Endothelial cell of umbilical vein (primary cell): ENCODE data around the gene CYP1B1. TPM values are rescaled to one million over a fixed set of nuclear protein-coding genes. Genes with fewer than 3 reads are reported as not detected.

Experiments used
- BruUV-seq: library from RNA; stranded (reverse); fragments of 400-500 nt; replicated peaks from 2 replicates; lab custom pipeline; 2021; lab: Mats Ljungman, UMichigan
- CTCF ChIA-PET: fragments of 300-600, 350-600 bp; sonication (Branson Sonifier 250); formaldehyde crosslinking; loops from one replicate; lab custom pipeline; 2021; ENCODE audit warnings: antibody characterized with exemption, inconsistent platforms; lab: Charles Lee
- POLR2A ChIA-PET: fragments of 300-600, 350-600 bp; sonication (Branson Sonifier 250); formaldehyde crosslinking; loops from one replicate; lab custom pipeline; 2021; ENCODE audit warnings: antibody characterized with exemption, inconsistent platforms; lab: Charles Lee
- DNase-seq: peaks from one replicate; pipeline ENCODE4 v3.0.0-alpha.2; 2011; ENCODE audit warnings: low read depth, low spot score
- FAIRE-seq: peaks from 2 replicates; lab custom pipeline; 2011; peaks lifted over from hg19 to GRCh38; lab: Jason Lieb, UNC
- H2AFZ ChIP-seq: 2 replicates; pipeline ENCODE4 v1.6.0; 2012; ENCODE audit warnings: low read depth, low read length, control low read depth, inconsistent platforms
- H3K27ac ChIP-seq: 2 replicates; pipeline ENCODE4 v1.5.1; 2011; ENCODE audit warnings: low read depth, mild to moderate bottlenecking, control low read depth, low read length, moderate library complexity; ENCODE audit not compliant: insufficient read depth
- H3K27me3 ChIP-seq, 2 experiments: 2 replicates each; pipeline versions ENCODE4 v1.6.0 to v1.6.1; 2011; ENCODE audit warnings: low read length in 2 of 2, mixed read lengths in 1 of 2; ENCODE audit not compliant: control insufficient read depth in 2 of 2, insufficient read depth in 2 of 2
- H3K36me3 ChIP-seq, 2 experiments: 2 replicates in 1 of 2; 3 replicates in 1 of 2; pipeline ENCODE4 v1.5.1; 2011; ENCODE audit warnings: low read length in 2 of 2, mild to moderate bottlenecking in 1 of 2, moderate library complexity in 1 of 2; ENCODE audit not compliant: control insufficient read depth in 2 of 2, insufficient read depth in 2 of 2; ENCODE audit errors: extremely low read depth in 1 of 2
- H3K4me1 ChIP-seq: 3 replicates; pipeline ENCODE4 v1.5.1; 2011; ENCODE audit warnings: mild to moderate bottlenecking, low read length; ENCODE audit not compliant: control insufficient read depth, insufficient read depth; ENCODE audit errors: extremely low read depth
- H3K4me2 ChIP-seq: 2 replicates; pipeline ENCODE4 v1.6.1; 2011; ENCODE audit warnings: low read length, control low read depth, mixed read lengths; ENCODE audit not compliant: insufficient read depth
- H3K4me3 ChIP-seq, 3 experiments: fragments of 200-600 bp in 1 of 3; sonication (generic), shearing (Covaris generic) in 1 of 3; replicated peaks in 1 of 3; 2 replicates each; pipeline ENCODE4 v1.5.1; 2011 to 2016; ENCODE audit warnings: control low read depth in 3 of 3, low read length in 3 of 3, mild to moderate bottlenecking in 2 of 3, inconsistent platforms in 1 of 3, low read depth in 1 of 3, moderate library complexity in 1 of 3; ENCODE audit not compliant: insufficient read depth in 1 of 3
- H3K79me2 ChIP-seq: 2 replicates; pipeline ENCODE4 v1.6.0; 2012; ENCODE audit warnings: low read length, inconsistent platforms; ENCODE audit not compliant: control insufficient read depth, insufficient read depth
- H3K9ac ChIP-seq: replicated peaks from 2 replicates; pipeline ENCODE3; 2011; ENCODE audit warnings: low read length, control low read depth; ENCODE audit not compliant: insufficient read depth; ENCODE audit errors: extremely low read depth
- H3K9me1 ChIP-seq: replicated peaks from 3 replicates; pipeline ENCODE4 v1.6.0; 2011; ENCODE audit warnings: mild to moderate bottlenecking, low read length; ENCODE audit not compliant: control insufficient read depth, insufficient read depth; ENCODE audit errors: extremely low read depth
- H3K9me3 ChIP-seq: replicated peaks from 2 replicates; pipeline ENCODE4 v1.5.1; 2012; ENCODE audit warnings: low read length, inconsistent platforms; ENCODE audit not compliant: control insufficient read depth, insufficient read depth
- H4K20me1 ChIP-seq: replicated peaks from 2 replicates; pipeline ENCODE3; 2011; ENCODE audit warnings: mild to moderate bottlenecking, low read length; ENCODE audit not compliant: control insufficient read depth, insufficient read depth; ENCODE audit errors: extremely low read depth
- EZH2 ChIP-seq: IDR thresholded peaks from 2 replicates; pipeline ENCODE4 v1.6.1; 2012; ENCODE audit warnings: borderline replicate concordance, low read depth, mild to moderate bottlenecking, moderate library complexity, low read length, inconsistent platforms; ENCODE audit not compliant: severe bottlenecking
- FOS ChIP-seq: IDR thresholded peaks from 2 replicates; pipeline ENCODE4 v1.6.1; 2011; ENCODE audit warnings: mild to moderate bottlenecking, low read length, moderate library complexity, borderline replicate concordance; ENCODE audit not compliant: insufficient read depth
- GATA2 ChIP-seq: IDR thresholded peaks from 2 replicates; pipeline ENCODE4 v1.7.0; 2011; ENCODE audit warnings: low read depth, mild to moderate bottlenecking, moderate library complexity, mixed read lengths, low read length; ENCODE audit not compliant: insufficient read length, insufficient read depth
- JUN ChIP-seq: IDR thresholded peaks from 2 replicates; pipeline ENCODE4 v1.6.1; 2011; ENCODE audit warnings: borderline replicate concordance, low read depth; ENCODE audit not compliant: insufficient read length, insufficient read depth
- MYC ChIP-seq: IDR thresholded peaks from one replicate; pipeline ENCODE4 v1.6.1; 2011; ENCODE audit warnings: mild to moderate bottlenecking, low read depth, low read length
- POLR2A ChIP-seq: IDR thresholded peaks from 2 replicates; pipeline ENCODE4 v1.6.1; 2012; ENCODE audit warnings: low read depth, mild to moderate bottlenecking, control low read depth, low read length
- POLR2AphosphoS5 ChIP-seq: IDR thresholded peaks from 2 replicates; pipeline ENCODE4 v1.6.1; 2012; ENCODE audit warnings: low read depth, mild to moderate bottlenecking, control low read depth, low read length, moderate library complexity; ENCODE audit not compliant: insufficient read depth
- dilution Hi-C: fragments of 300-500 bp; cut with MboI; formaldehyde crosslinking; loops from one replicate; pipeline ENCODE4 v1.15.0; 2019; ENCODE audit warnings: low sequenced_read_pairs; ENCODE audit not compliant: extremely low pct_ligation_motif_present
- intact Hi-C: fragments of 100-400 bp; cut with micrococcal nuclease; formaldehyde crosslinking; loops from one replicate; pipeline ENCODE4 v1.10.0; 2022
- polyA plus RNA-seq, 4 experiments: library from polyadenylated mRNA; depleted of rRNA in 3 of 4; stranded (reverse) in 3 of 4; unstranded in 1 of 4; fragments of >200 nt; gene quantifications; 2 replicates each; pipeline versions ENCODE4 v1.2.1 to v1.2.3, GENCODE V29; 2011 to 2012; ENCODE audit warnings: missing spikeins in 1 of 4
- total RNA-seq: library from RNA; stranded (reverse); gene quantifications from 2 replicates; pipeline ENCODE4 v1.2.3, GENCODE V29; 2021
- TF ChIP-seq, protein P1 (sequence below), 2 donors: IDR thresholded peaks; 1 replicate in 1 of 2; 2 replicates in 1 of 2; pipeline ENCODE4 v1.5.1; 2011; ENCODE audit warnings: low read length in 2 of 2, mild to moderate bottlenecking in 2 of 2, moderate library complexity in 2 of 2, control low read depth in 1 of 2, inconsistent platforms in 1 of 2, low read depth in 1 of 2; ENCODE audit not compliant: insufficient read depth in 1 of 2; ENCODE audit errors: extremely low read depth in 1 of 2
- TF ChIP-seq, protein P2 (sequence below): IDR thresholded peaks from 2 replicates; pipeline ENCODE4 v1.6.1; 2011; ENCODE audit not compliant: insufficient read depth, insufficient read length

The CYP1B1 gene
- total and polyA plus RNA-seq, 2 donors (not counting 3 experiments of a cell fraction or from before 2014, with no cell fraction given): 0.01 TPM; not detected in 1

DNA sequence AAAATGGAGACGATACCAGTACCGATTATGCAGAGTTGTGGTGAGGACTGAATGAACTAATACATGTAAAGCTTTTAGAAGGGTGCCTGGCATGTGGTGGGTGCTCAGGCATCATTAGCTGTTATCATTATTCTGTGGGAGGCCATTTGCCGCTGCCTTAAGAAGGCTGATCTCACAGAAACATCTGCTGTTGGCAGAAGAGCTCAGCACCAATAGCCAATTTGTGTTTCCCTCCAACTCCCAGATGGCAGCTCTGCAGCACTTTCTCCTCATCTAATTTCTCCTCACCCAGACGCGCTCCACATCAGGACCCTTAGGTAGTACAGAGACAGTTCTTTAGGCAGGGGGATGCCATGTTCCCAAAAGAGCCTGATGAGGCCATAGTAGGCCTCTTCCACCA is 15.8 kb upstream of the CYP1B1 start:
- Histone ChIP-seq H3K27me3 (peaks cover 13 to 21% of the 10 kb centered on the region in 2 experiments), H2AFZ (no peak overlapping the region), H4K20me1 (no peaks in the 10 kb centered on the region), H3K4me1 (no peaks in the 10 kb centered on the region), H3K4me3 (no peak overlapping the region), H3K9me3 (no peaks in the 10 kb centered on the region), H3K9me1 (no peaks in the 10 kb centered on the region), H3K27ac (no peak overlapping the region), H3K4me2 (no peak overlapping the region), H3K36me3 (no peaks in the 10 kb centered on the region), H3K9ac (no peak overlapping the region), H3K79me2 (no peaks in the 10 kb centered on the region)
- intact Hi-C loops: no loop called here
- FAIRE-seq (no peak), DNase-seq (no peak)
- CTCF ChIA-PET: interaction anchor here (0.9 to 1.1 kb wide), 2 partner anchors 24 to 110 kb away, joined by 4 to 5 read pairs; no protein-coding TSS in a partner anchor
- POLR2A ChIA-PET: no interaction called here
- TF ChIP-seq, protein P1, sequence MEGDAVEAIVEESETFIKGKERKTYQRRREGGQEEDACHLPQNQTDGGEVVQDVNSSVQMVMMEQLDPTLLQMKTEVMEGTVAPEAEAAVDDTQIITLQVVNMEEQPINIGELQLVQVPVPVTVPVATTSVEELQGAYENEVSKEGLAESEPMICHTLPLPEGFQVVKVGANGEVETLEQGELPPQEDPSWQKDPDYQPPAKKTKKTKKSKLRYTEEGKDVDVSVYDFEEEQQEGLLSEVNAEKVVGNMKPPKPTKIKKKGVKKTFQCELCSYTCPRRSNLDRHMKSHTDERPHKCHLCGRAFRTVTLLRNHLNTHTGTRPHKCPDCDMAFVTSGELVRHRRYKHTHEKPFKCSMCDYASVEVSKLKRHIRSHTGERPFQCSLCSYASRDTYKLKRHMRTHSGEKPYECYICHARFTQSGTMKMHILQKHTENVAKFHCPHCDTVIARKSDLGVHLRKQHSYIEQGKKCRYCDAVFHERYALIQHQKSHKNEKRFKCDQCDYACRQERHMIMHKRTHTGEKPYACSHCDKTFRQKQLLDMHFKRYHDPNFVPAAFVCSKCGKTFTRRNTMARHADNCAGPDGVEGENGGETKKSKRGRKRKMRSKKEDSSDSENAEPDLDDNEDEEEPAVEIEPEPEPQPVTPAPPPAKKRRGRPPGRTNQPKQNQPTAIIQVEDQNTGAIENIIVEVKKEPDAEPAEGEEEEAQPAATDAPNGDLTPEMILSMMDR (IDR thresholded peaks at IDR 0.05; ENCODE audit: extremely low read depth in 1 of 2, insufficient read depth in 1 of 2, low read depth in 1 of 2, low read length in 2 of 2): no peak
- TF ChIP-seq, protein P2, sequence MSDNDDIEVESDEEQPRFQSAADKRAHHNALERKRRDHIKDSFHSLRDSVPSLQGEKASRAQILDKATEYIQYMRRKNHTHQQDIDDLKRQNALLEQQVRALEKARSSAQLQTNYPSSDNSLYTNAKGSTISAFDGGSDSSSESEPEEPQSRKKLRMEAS: no peak
- no peak for TF ChIP-seq FOS
- TF ChIP-seq POLR2A: no peak
- TF ChIP-seq POLR2AphosphoS5: no peak
- TF ChIP-seq EZH2: no peak
- TF ChIP-seq JUN: no peak
- no peak for TF ChIP-seq MYC
- no peak for TF ChIP-seq GATA2
- BruUV-seq: no TSS peak
- dilution Hi-C loops: no loop called here
